Stimulated activated CD4-positive, alpha-beta T cell treated with anti-CD3 and anti-CD28 coated beads, Interleukin-1b, Interleukin-23, amount 100 ng/mL, for 4 hours (primary cell): ENCODE results near the gene GHRL.
"Not testable (repeated sequence)": the region's sequence is repeated elsewhere in the genome, so short reads cannot be mapped to it uniquely, and the experiment has no call there.

Experiments used
- DNase-seq, 2 donors: peaks; one replicate each; pipeline ENCODE4 v3.0.0-alpha.2; 2020; ENCODE audit warnings: low read depth in 2 of 2

GHRL gene

GRCh38 chr3:10273702-10274305, 18.9 kb downstream of the GHRL start:
- DNase-seq: no peak

- no peak for DNase-seq
These were observed 19.8 kb downstream of the GHRL start for GRCh38 chr3:10272977-10273376.

- DNase-seq: not testable (repeated sequence)
These were observed 20.3 kb downstream of the GHRL start for GRCh38 chr3:10272476-10272875.

- no peak for DNase-seq
These were observed 23.3 kb downstream of the GHRL start for GRCh38 chr3:10269443-10269842.

- DNase-seq: no peak
These were observed 23.8 kb downstream of the GHRL start for GRCh38 chr3:10268930-10269329.

- no peak for DNase-seq
These were observed 24.6 kb downstream of the GHRL start for GRCh38 chr3:10268116-10268515.

GRCh38 chr3:10266936-10267335, 25.8 kb downstream of the GHRL start:
- not testable (repeated sequence) for DNase-seq

- no peak for DNase-seq
These were observed 26.9 kb downstream of the GHRL start for GRCh38 chr3:10265833-10266232.

- DNase-seq: peak; percentile 59 to 61
These were observed 28.9 kb downstream of the GHRL start for GRCh38 chr3:10263646-10264363.

GRCh38 chr3:10262027-10262426, 30.7 kb downstream of the GHRL start:
- no peak for DNase-seq

- DNase-seq: no peak
These were observed 32.5 kb downstream of the GHRL start for GRCh38 chr3:10260211-10260701.

- DNase-seq: no peak
These were observed 32.9 kb downstream of the GHRL start for GRCh38 chr3:10259798-10260197.

GRCh38 chr3:10259036-10259435, 33.7 kb downstream of the GHRL start:
- DNase-seq: no peak

GRCh38 chr3:10255835-10256234, 36.9 kb downstream of the GHRL start:
- DNase-seq: no peak

GRCh38 chr3:10253731-10254130, 39.0 kb downstream of the GHRL start:
- DNase-seq: no peak

- no peak for DNase-seq
These were observed 41.7 kb downstream of the GHRL start for GRCh38 chr3:10251006-10251405.

GRCh38 chr3:10249833-10250232, 42.9 kb downstream of the GHRL start:
- DNase-seq: no peak

- DNase-seq: peak in 1 of 2 donors; percentile 54
These were observed 43.6 kb downstream of the GHRL start for GRCh38 chr3:10248984-10249748.

GRCh38 chr3:10248184-10248983, 44.4 kb downstream of the GHRL start, which contains the start of gene TATDN2:
Gene TATDN2 (plus strand): TSS chr3:10248459. CDS start chr3:10249201, 742 bp downstream.
- peak; percentile 88 for DNase-seq

GRCh38 chr3:10247679-10248183, 45.0 kb downstream of the GHRL start:
- DNase-seq: no peak

- DNase-seq: no peak
These were observed 47.5 kb downstream of the GHRL start for GRCh38 chr3:10245081-10245712.
